HG02884 (cell line): ENCODE data around the gene FAM177A1.

ENCODE experiments used
- ATAC-seq: cut with Tn5 transposase; IDR thresholded peaks from one replicate; pipeline ENCODE4 v1.9.1; 2021; ENCODE audit warnings: mild to moderate bottlenecking, moderate library complexity; ENCODE audit not compliant: unreplicated experiment

The FAM177A1 gene

DNA sequence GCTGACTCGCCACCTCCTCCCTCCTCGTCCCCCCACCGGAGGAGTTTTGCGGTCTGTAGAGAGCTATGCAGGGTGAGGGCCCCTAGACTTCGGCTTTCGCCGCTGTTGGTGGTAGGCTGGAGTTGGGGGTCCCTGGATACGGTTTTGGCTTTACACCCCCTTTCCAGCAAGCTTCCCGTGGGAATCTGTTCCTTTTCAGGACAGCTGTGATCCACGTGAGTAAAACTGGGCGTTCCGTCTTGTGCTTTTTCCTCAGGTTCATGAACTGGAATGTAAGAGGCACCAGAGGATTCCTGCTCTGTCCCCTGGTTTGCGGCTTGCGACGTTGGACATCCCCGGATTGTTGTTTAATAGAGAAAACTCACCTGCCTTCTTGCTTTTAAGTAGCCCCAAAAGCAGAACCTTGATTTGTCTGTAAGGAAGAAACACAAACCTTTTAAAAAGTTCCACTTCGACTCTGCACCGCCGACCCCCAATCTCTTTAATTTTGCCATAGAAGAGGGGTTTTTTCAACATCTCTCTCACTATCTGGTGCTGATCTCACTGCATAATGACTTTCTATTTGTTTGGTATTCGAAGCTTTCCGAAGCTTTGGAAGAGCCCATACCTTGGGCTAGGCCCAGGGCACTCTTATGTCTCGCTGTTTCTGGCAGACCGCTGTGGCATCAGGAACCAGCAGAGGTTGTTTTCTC, 76.8 kb downstream of the FAM177A1 start:
- no peak for ATAC-seq

DNA sequence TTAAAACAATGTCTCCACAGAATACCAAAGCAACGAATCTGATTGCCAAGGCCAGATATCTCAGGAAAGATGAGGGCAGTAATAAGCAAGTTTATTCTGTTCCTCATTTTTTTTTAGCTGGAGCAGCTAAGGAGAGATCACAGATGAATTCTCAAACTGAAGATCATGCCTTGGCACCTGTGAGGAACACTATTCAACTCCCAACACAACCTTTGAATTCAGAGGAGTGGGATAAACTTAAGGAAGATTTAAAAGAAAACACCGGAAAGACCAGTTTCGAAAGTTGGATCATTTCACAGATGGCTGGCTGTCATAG, 77.3 kb downstream of the FAM177A1 start:
- ATAC-seq: no peak

GRCh38 chr14:35124127-35124526, 78.1 kb downstream of the FAM177A1 start:
- ATAC-seq: no peak
